Choroid plexus epithelial cell (primary cell): Measurements from ENCODE around the gene TEX51.

ENCODE experiments used
- DNase-seq: peaks from one replicate; pipeline ENCODE4 v3.0.0-alpha.2; 2010; ENCODE audit warnings: low read depth
- H3K4me3 ChIP-seq: 2 replicates; pipeline ENCODE4 v1.5.1; 2011; ENCODE audit warnings: low read depth, mild to moderate bottlenecking, control low read depth, low read length, moderate library complexity
- TF ChIP-seq, protein P1 (sequence below): conservative IDR thresholded peaks from 2 replicates; pipeline ENCODE4 v1.5.1; 2011; ENCODE audit warnings: low read depth, mild to moderate bottlenecking, control low read depth, inconsistent platforms, low read length, moderate library complexity

TEX51 gene

GRCh38 chr2:126881591-126881990, 17.1 kb upstream of the TEX51 start:
- TF ChIP-seq, protein P1, sequence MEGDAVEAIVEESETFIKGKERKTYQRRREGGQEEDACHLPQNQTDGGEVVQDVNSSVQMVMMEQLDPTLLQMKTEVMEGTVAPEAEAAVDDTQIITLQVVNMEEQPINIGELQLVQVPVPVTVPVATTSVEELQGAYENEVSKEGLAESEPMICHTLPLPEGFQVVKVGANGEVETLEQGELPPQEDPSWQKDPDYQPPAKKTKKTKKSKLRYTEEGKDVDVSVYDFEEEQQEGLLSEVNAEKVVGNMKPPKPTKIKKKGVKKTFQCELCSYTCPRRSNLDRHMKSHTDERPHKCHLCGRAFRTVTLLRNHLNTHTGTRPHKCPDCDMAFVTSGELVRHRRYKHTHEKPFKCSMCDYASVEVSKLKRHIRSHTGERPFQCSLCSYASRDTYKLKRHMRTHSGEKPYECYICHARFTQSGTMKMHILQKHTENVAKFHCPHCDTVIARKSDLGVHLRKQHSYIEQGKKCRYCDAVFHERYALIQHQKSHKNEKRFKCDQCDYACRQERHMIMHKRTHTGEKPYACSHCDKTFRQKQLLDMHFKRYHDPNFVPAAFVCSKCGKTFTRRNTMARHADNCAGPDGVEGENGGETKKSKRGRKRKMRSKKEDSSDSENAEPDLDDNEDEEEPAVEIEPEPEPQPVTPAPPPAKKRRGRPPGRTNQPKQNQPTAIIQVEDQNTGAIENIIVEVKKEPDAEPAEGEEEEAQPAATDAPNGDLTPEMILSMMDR, result no peak
- DNase-seq, result no peak
- no peak overlapping the region for H3K4me3 ChIP-seq

DNA sequence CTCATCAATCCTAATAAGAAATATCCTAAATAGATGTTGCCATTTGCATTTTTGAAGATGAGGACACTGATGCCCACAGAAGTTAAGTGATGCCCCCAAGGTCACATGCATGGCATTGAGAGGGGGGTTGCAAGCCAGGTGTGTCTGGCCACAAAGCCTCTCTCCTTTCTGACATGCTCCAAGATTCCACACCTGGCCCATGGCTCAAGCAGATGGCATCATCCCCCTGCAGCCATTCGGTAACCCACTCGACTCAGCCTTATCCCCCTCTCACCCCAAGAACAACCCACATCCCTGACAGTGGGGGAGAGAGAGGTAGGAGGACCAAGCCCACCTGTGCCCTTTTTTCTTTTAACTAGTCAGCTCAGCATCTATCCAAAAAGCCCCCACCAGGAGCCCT, 16.5 kb upstream of the TEX51 start:
- TF ChIP-seq, protein P1, result no peak
- no peak for DNase-seq
- no peak overlapping the region for H3K4me3 ChIP-seq

GRCh38 chr2:126882736-126883665, 15.7 kb upstream of the TEX51 start:
- DNase-seq, result no peak
- TF ChIP-seq, protein P1, result no peak
- H3K4me3 ChIP-seq, result no peak overlapping the region

DNA sequence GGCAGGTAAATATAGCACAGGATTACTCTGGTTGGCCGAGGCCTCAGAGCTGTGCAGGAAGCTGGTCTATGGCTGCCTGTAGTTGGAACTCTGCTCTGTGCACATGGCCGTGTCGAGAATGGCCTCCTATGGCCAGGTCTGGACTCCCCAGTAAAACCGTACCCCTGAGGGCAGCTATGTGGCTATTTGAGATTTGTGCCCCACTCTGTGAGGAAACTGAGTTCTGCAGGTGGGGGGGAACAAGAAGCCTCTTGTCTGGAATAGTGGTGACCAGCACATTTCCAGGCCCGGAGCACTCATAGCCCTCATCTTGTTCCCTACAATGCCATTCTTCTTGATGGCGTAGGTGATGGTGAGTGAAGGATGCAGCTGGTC, 15.0 kb upstream of the TEX51 start:
- H3K4me3 ChIP-seq, result no peak overlapping the region
- TF ChIP-seq, protein P1, result no peak
- no peak for DNase-seq

DNA sequence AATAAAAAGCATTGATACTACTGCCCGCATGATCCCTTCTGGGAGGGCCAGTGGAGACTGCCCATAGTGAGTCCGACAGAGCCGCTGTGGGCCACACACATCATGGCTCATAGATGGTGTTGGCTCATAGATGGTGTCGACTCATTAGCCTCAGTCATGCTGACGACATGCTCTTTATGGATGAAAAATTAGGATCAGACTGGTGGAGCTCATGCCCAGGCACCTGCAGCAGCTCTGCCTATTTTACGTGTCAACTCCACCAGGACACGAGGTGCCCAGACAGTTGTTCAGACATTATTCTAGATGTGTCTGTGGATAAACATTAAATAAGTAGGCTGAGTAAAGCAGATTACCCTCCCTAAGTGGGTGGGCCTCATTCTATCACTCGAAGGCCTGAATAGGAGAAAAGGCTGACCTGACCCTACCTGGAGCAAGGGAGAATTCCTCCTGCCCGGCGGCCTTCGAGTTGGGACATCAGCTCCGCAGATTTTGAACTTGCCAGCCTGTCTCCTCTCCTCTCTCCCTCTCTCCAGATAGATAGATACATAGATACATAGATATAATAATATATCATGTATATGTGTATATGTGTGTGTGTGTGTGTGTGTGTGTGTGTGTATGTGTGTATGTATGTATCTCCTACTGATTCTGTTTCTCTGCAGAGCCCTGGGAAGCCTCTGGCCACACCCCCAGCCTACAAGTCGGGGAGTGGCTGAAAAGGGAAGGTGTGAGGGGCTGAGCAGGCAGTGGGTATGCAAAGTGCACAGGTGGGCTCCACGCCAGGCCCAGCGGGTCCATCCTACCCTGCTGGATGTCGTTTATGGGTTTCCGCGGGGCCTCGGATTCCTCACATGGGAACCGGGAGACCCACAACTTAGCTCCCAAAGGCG, 13.6 kb upstream of the TEX51 start:
- TF ChIP-seq, protein P1, result no peak
- DNase-seq, result no peak
- no peak overlapping the region for H3K4me3 ChIP-seq

- H3K4me3 ChIP-seq, result peak overlapping the region; percentile 43
- TF ChIP-seq, protein P1, result no peak
- peak; percentile 35 for DNase-seq
Measured at GRCh38 chr2:126885751-126886210, 12.9 kb upstream of the TEX51 start.
